Sigmoid colon (tissue), 7 donors: ENCODE measurements around the gene EVL. TPM values are rescaled to one million over a fixed set of nuclear protein-coding genes. Genes with fewer than 3 reads are reported as not detected.

Experiments used
- DNase-seq: peaks from one replicate; pipeline ENCODE4 v3.0.0-alpha.2; 2019
- H3K27ac ChIP-seq, 4 donors: fragments of 200-600 bp; sonication (generic); one replicate each; pipeline ENCODE4 v1.5.1; 2016 to 2019; ENCODE audit warnings: mild to moderate bottlenecking in 1 of 4
- H3K27me3 ChIP-seq, 3 donors: fragments of 200-600 bp; sonication (generic); one replicate each; pipeline ENCODE4 v1.5.1; 2019; ENCODE audit warnings: mild to moderate bottlenecking in 1 of 3
- H3K36me3 ChIP-seq, 4 donors: fragments of 200-600 bp; sonication (generic); one replicate each; pipeline ENCODE4 v1.5.1; 2016 to 2019
- H3K4me1 ChIP-seq, 4 donors: fragments of 200-600 bp; sonication (generic); one replicate each; pipeline ENCODE4 v1.5.1; 2017 to 2019
- H3K4me3 ChIP-seq, 4 donors: fragments of 200-600 bp; sonication (generic); one replicate each; pipeline ENCODE4 v1.5.1; 2017 to 2019; ENCODE audit warnings: mild to moderate bottlenecking in 2 of 4, moderate library complexity in 1 of 4
- H3K9me3 ChIP-seq, 4 donors: fragments of 200-600 bp in 3 of 4; sonication (generic) in 3 of 4; one replicate each; pipeline versions ENCODE4 v1.5.1 to v1.6.1; 2013 to 2019
- EP300 ChIP-seq, 4 donors: sonication (generic); formaldehyde crosslinking; IDR thresholded peaks; one replicate each; pipeline ENCODE4 v1.6.1; 2017; ENCODE audit warnings: antibody characterized with exemption in 4 of 4
- POLR2A ChIP-seq, 2 donors: fragments of 450-650 bp; IDR thresholded peaks; one replicate each; pipeline ENCODE4 v1.6.1; 2016; ENCODE audit warnings: antibody characterized with exemption in 2 of 2, mild to moderate bottlenecking in 2 of 2, moderate library complexity in 2 of 2
- POLR2AphosphoS5 ChIP-seq, 4 donors: sonication (generic); formaldehyde crosslinking; IDR thresholded peaks; one replicate each; pipeline ENCODE4 v1.6.1; 2017; ENCODE audit warnings: antibody characterized with exemption in 4 of 4
- WGBS, 2 donors: extraction: QIAGEN DNeasy Blood & Tissue Kit; methylation state at CpG; one replicate each; pipeline ENCODE4 v1.1.7; 2013; 5-methylcytosine and 5-hydroxymethylcytosine counted together
- intact Hi-C: fragments of 100-400 bp; cut with DNase I; formaldehyde crosslinking; loops from one replicate; pipeline ENCODE4 v1.15.1; 2023
- polyA plus RNA-seq, 3 donors: library from polyadenylated mRNA; stranded (reverse); fragments of 200-250 nt; gene quantifications; one replicate each; pipeline ENCODE4 v1.2.3, GENCODE V29; 2013
- total RNA-seq, 4 donors: library from RNA; depleted of rRNA; stranded (reverse); fragments of >200 nt; gene quantifications; one replicate each; pipeline ENCODE4 v1.1.0, GENCODE V29; 2016
- TF ChIP-seq, protein P1 (sequence below), 4 experiments: fragments of 450-650 bp in 3 of 4; fragments of 200-600 bp in 1 of 4; IDR thresholded peaks; one replicate each; pipeline ENCODE4 v1.5.1; 2016 to 2019; ENCODE audit warnings: antibody characterized with exemption in 4 of 4, mild to moderate bottlenecking in 3 of 4, moderate library complexity in 2 of 4
- donor health status: healthy with polysubstance abuse.
- donor health status: Bipolar disorder and iron deficiency.
- donor health status: healthy.

The EVL gene
- total and polyA plus RNA-seq, 7 donors: 6.5 to 100 (median 27.5) TPM

DNA sequence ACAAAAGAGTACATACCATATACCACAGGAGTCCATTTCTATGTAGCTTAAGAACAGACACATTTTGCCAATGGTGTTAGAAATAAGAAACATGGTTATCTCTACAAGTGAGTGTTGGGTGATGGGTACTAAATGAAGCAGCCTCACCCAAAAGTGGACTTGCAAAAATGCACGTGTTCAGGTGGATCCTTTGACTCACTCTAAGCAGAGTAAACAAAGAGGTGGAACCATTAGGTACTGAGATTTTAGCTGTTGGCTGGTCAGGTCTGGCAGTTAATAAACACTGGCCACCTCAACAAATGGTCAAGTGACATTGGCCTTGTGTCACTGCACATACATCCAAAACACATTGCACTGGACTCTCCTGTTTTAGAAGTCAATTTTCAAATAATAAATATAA lies 27.6 kb downstream of the EVL start:
- no peak overlapping the region for H3K4me3 ChIP-seq
- no peak for DNase-seq
- H3K4me1 ChIP-seq: peaks cover 0 to 10% (median 4%) of the 10 kb centered on the region in 4 donors
- intact Hi-C loops: no loop called here
- no peaks in the 10 kb centered on the region for H3K9me3 ChIP-seq
- H3K36me3 ChIP-seq: peaks cover 0 to 7% (median 0%) of the 10 kb centered on the region in 4 donors
- TF ChIP-seq POLR2AphosphoS5 (IDR thresholded peaks at IDR 0.05) (no peak), EP300 (IDR thresholded peaks at IDR 0.05) (no peak), POLR2A (IDR thresholded peaks at IDR 0.05) (no peak)
- TF ChIP-seq, protein P1, sequence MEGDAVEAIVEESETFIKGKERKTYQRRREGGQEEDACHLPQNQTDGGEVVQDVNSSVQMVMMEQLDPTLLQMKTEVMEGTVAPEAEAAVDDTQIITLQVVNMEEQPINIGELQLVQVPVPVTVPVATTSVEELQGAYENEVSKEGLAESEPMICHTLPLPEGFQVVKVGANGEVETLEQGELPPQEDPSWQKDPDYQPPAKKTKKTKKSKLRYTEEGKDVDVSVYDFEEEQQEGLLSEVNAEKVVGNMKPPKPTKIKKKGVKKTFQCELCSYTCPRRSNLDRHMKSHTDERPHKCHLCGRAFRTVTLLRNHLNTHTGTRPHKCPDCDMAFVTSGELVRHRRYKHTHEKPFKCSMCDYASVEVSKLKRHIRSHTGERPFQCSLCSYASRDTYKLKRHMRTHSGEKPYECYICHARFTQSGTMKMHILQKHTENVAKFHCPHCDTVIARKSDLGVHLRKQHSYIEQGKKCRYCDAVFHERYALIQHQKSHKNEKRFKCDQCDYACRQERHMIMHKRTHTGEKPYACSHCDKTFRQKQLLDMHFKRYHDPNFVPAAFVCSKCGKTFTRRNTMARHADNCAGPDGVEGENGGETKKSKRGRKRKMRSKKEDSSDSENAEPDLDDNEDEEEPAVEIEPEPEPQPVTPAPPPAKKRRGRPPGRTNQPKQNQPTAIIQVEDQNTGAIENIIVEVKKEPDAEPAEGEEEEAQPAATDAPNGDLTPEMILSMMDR (IDR thresholded peaks at IDR 0.05): no peak
- H3K27me3 ChIP-seq: no peaks in the 10 kb centered on the region
- 22 to 61% methylated on average over 1 of the region's 1 CpG for WGBS, 2 donors
- H3K27ac ChIP-seq: no peak overlapping the region

DNA sequence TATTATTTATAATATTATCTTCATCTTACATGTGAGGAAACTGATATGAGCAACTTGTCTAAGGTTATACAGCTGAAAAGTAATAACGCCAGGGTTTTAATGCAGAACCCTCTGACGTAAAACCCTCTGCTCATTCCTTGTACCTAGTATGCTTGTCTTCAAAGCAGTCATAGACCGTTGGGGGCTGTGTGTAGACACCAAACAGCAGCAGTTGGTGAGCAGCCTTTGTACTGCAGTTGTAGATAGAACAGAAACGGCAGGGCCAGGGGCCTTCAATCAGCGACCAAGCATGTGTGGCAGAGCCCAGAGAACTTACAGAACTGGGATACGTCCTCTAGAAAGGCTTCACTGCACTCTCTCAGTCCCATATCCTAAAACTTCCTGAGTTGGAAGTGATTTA lies 28.1 kb downstream of the EVL start:
- Histone ChIP-seq H3K4me3 (no peak overlapping the region), H3K27ac (no peak overlapping the region), H3K9me3 (no peaks in the 10 kb centered on the region), H3K4me1 (peaks cover 0 to 10% (median 4%) of the 10 kb centered on the region in 4 donors), H3K36me3 (peaks cover 0 to 11% (median 0%) of the 10 kb centered on the region in 4 donors), H3K27me3 (no peaks in the 10 kb centered on the region)
- 67 to 75% methylated on average over 6 of the region's 6 CpGs for WGBS, 2 donors
- DNase-seq: no peak
- TF ChIP-seq POLR2AphosphoS5 (IDR thresholded peaks at IDR 0.05): no peak
- TF ChIP-seq POLR2A (IDR thresholded peaks at IDR 0.05): no peak
- TF ChIP-seq, protein P1 (IDR thresholded peaks at IDR 0.05): no peak
- no peak for TF ChIP-seq EP300 (IDR thresholded peaks at IDR 0.05)
- intact Hi-C loops: no loop called here

- H3K36me3 ChIP-seq: peaks cover 0 to 15% (median 0%) of the 10 kb centered on the region in 4 donors
- 87 to 89% methylated on average over 3 of the region's 3 CpGs for WGBS, 2 donors
These were observed 31.4 kb downstream of the EVL start for GRCh38 chr14:100096656-100097055.

DNA sequence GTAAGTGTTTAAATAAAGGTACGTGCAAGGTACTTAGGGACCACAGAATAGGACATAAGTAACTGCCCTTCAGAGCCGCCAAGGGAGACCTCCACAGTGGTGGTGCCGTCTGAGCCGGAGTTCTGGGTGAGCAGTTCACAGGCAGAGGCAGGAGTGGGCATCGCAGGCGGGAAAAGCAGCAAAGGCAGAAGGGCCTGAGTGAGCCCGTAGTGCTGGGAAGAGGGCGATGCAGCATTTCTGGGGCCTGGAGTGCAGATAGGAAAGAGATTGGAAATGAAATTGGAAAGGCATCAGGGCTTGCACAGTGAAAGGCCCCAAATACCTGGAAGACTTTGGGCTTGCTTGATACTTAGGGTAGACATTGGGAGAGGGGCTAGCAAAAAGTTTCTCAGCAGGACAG lies 32.9 kb downstream of the EVL start:
- H3K27me3 ChIP-seq: no peaks in the 10 kb centered on the region
- WGBS, 2 donors: 89 to 94% methylated on average over 8 of the region's 8 CpGs

More at GRCh38 chr14:100096656-100097055, 31.4 kb downstream of the EVL start:
- no peak for DNase-seq
- TF ChIP-seq POLR2A (IDR thresholded peaks at IDR 0.05) (no peak), POLR2AphosphoS5 (IDR thresholded peaks at IDR 0.05) (no peak), EP300 (IDR thresholded peaks at IDR 0.05) (no peak)
- TF ChIP-seq, protein P1 (IDR thresholded peaks at IDR 0.05): no peak
- no peaks in the 10 kb centered on the region for H3K9me3 ChIP-seq
- no peaks in the 10 kb centered on the region for H3K27me3 ChIP-seq
- intact Hi-C loops: no loop called here
- peaks cover 0 to 10% (median 4%) of the 10 kb centered on the region in 4 donors for H3K4me1 ChIP-seq
- no peak overlapping the region for H3K27ac ChIP-seq
- no peak overlapping the region for H3K4me3 ChIP-seq

More for the DNA sequence above, 32.9 kb downstream of the EVL start:
- peak; percentile 14 for DNase-seq
- peaks cover 0 to 15% (median 0%) of the 10 kb centered on the region in 4 donors for H3K36me3 ChIP-seq
- H3K9me3 ChIP-seq: no peaks in the 10 kb centered on the region
- H3K4me3 ChIP-seq: no peak overlapping the region
- no peak for TF ChIP-seq EP300 (IDR thresholded peaks at IDR 0.05)
- TF ChIP-seq POLR2AphosphoS5 (IDR thresholded peaks at IDR 0.05): no peak
- TF ChIP-seq, protein P1 (IDR thresholded peaks at IDR 0.05): no peak
- TF ChIP-seq POLR2A (IDR thresholded peaks at IDR 0.05): no peak
- no peak overlapping the region for H3K27ac ChIP-seq
- peaks cover 0 to 17% (median 12%) of the 10 kb centered on the region in 4 donors for H3K4me1 ChIP-seq
- intact Hi-C loops: no loop called here
